ENCODE measurements around the gene BPIFB6. TPM values are rescaled to one million over a fixed set of nuclear protein-coding genes. Genes with fewer than 3 reads are reported as not detected.

Gene BPIFB6
- total and polyA plus RNA-seq, 2 donors from 2014 or later: not detected

- FAIRE-seq: no peak
Observed at GRCh38 chr20:33024243-33024560, 7.2 kb upstream of the BPIFB6 start.

GRCh38 chr20:33024609-33025317 lies 6.7 kb upstream of the BPIFB6 start:
- Histone ChIP-seq H3K36me3 (ENCODE audit: control insufficient read depth in 2 of 3, insufficient read depth in 3 of 3, low read length in 3 of 3) (no peaks in the 10 kb centered on the region), H3K4me1 (ENCODE audit: control insufficient read depth in 2 of 3, insufficient read depth in 2 of 3, low read depth in 1 of 3, low read length in 3 of 3) (no peaks in the 10 kb centered on the region), H3K27ac (ENCODE audit: low read depth in 2 of 2, low read length in 2 of 2) (no peak overlapping the region), H3K9ac (ENCODE audit: low read length in 3 of 3) (no peak overlapping the region), H3K4me3 (ENCODE audit: low read length in 3 of 3) (no peak overlapping the region), H3K9me3 (ENCODE audit: control insufficient read depth in 2 of 3, insufficient read depth in 1 of 3, low read length in 3 of 3) (no peaks in the 10 kb centered on the region), H3K27me3 (ENCODE audit: control insufficient read depth, insufficient read depth, low read length) (no peaks in the 10 kb centered on the region)
- DNase-seq (no peak), FAIRE-seq (no peak)
- no peak for TF ChIP-seq CTCF (IDR thresholded peaks at IDR 0.05; ENCODE audit: borderline replicate concordance, extremely low read depth, insufficient read depth)
- intact Hi-C loops (cut with DNase I): no loop called here

More at GRCh38 chr20:33024243-33024560, 7.2 kb upstream of the BPIFB6 start:
- Histone ChIP-seq H3K27ac (ENCODE audit: low read depth in 2 of 2, low read length in 2 of 2) (no peak overlapping the region), H3K9ac (ENCODE audit: low read length in 3 of 3) (no peak overlapping the region), H3K9me3 (ENCODE audit: control insufficient read depth in 2 of 3, insufficient read depth in 1 of 3, low read length in 3 of 3) (no peaks in the 10 kb centered on the region), H3K27me3 (ENCODE audit: control insufficient read depth, insufficient read depth, low read length) (no peaks in the 10 kb centered on the region), H3K4me1 (ENCODE audit: control insufficient read depth in 2 of 3, insufficient read depth in 2 of 3, low read depth in 1 of 3, low read length in 3 of 3) (no peaks in the 10 kb centered on the region), H3K36me3 (ENCODE audit: control insufficient read depth in 2 of 3, insufficient read depth in 3 of 3, low read length in 3 of 3) (no peaks in the 10 kb centered on the region), H3K4me3 (ENCODE audit: low read length in 3 of 3) (no peak overlapping the region)
- no peak for DNase-seq
- intact Hi-C loops (cut with DNase I): no loop called here
- TF ChIP-seq CTCF (IDR thresholded peaks at IDR 0.05; ENCODE audit: borderline replicate concordance, extremely low read depth, insufficient read depth): no peak

GRCh38 chr20:33025318-33025876 lies 6.1 kb upstream of the BPIFB6 start:
- H3K27me3 ChIP-seq (ENCODE audit: control insufficient read depth, insufficient read depth, low read length): no peaks in the 10 kb centered on the region
- intact Hi-C loops (cut with DNase I): no loop called here
- DNase-seq (no peak), FAIRE-seq (no peak)
- H3K4me1 ChIP-seq (ENCODE audit: control insufficient read depth in 2 of 3, insufficient read depth in 2 of 3, low read depth in 1 of 3, low read length in 3 of 3): no peaks in the 10 kb centered on the region
- H3K4me3 ChIP-seq (ENCODE audit: low read length in 3 of 3): no peak overlapping the region
- no peaks in the 10 kb centered on the region for H3K36me3 ChIP-seq (ENCODE audit: control insufficient read depth in 2 of 3, insufficient read depth in 3 of 3, low read length in 3 of 3)
- H3K9me3 ChIP-seq (ENCODE audit: control insufficient read depth in 2 of 3, insufficient read depth in 1 of 3, low read length in 3 of 3): no peaks in the 10 kb centered on the region
- no peak for TF ChIP-seq CTCF (IDR thresholded peaks at IDR 0.05; ENCODE audit: borderline replicate concordance, extremely low read depth, insufficient read depth)
- no peak overlapping the region for H3K9ac ChIP-seq (ENCODE audit: low read length in 3 of 3)
- H3K27ac ChIP-seq (ENCODE audit: low read depth in 2 of 2, low read length in 2 of 2): no peak overlapping the region
